ENCODE results near the gene COMMD7. TPM values are rescaled to one million over a fixed set of nuclear protein-coding genes. Genes with fewer than 3 reads are reported as not detected.
A peak's percentile ranks its signal among the peaks of the same experiment; 100 is the strongest.

The COMMD7 gene
- total RNA-seq, 1 donor from 2014 or later = 39.8 TPM

GRCh38 chr20:32680544-32681174 is 62.6 kb downstream of the COMMD7 start:
- Histone ChIP-seq H3K27ac (no peak overlapping the region), H3K27me3 (ENCODE audit: low read depth) (no peaks in the 10 kb centered on the region), H3K4me1 (peaks cover 12% of the 10 kb centered on the region), H3K4me3 (no peak overlapping the region), H3K9me3 (no peaks in the 10 kb centered on the region), H3K36me3 (no peaks in the 10 kb centered on the region)
- intact Hi-C loops (cut with DNase I) = no loop called here
- DNase-seq (no peak), ATAC-seq (no peak)
- TF ChIP-seq, protein P1, sequence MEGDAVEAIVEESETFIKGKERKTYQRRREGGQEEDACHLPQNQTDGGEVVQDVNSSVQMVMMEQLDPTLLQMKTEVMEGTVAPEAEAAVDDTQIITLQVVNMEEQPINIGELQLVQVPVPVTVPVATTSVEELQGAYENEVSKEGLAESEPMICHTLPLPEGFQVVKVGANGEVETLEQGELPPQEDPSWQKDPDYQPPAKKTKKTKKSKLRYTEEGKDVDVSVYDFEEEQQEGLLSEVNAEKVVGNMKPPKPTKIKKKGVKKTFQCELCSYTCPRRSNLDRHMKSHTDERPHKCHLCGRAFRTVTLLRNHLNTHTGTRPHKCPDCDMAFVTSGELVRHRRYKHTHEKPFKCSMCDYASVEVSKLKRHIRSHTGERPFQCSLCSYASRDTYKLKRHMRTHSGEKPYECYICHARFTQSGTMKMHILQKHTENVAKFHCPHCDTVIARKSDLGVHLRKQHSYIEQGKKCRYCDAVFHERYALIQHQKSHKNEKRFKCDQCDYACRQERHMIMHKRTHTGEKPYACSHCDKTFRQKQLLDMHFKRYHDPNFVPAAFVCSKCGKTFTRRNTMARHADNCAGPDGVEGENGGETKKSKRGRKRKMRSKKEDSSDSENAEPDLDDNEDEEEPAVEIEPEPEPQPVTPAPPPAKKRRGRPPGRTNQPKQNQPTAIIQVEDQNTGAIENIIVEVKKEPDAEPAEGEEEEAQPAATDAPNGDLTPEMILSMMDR (IDR thresholded peaks at IDR 0.05) = no peak

DNA sequence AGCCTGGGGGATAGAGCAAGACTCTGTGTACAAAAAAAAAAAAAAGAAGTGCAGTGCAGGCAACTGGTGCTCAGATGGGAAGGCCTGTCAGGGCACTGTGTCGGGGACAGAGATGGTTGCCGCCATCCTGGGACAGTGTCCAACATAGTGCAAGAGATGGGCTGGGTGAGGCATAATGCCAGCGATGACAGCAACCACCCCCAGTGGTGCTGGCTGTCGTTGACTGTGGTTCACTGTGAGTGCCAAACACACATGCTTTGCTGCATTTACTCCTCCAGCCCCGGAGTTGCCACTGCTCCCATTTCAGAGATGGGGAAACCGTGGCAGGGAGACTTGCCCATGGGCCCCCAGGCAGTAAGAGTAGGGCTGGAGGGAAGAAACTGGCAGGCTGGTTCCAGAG is 64.3 kb downstream of the COMMD7 start:
- ATAC-seq (no peak), DNase-seq (no peak)
- no peak overlapping the region for H3K27ac ChIP-seq
- no peaks in the 10 kb centered on the region for H3K36me3 ChIP-seq
- peaks cover 12% of the 10 kb centered on the region for H3K4me1 ChIP-seq
- H3K9me3 ChIP-seq = no peaks in the 10 kb centered on the region
- H3K27me3 ChIP-seq (ENCODE audit: low read depth) = no peaks in the 10 kb centered on the region
- TF ChIP-seq, protein P1 (IDR thresholded peaks at IDR 0.05) = no peak
- intact Hi-C loops (cut with DNase I) = no loop called here
- H3K4me3 ChIP-seq = no peak overlapping the region

DNA sequence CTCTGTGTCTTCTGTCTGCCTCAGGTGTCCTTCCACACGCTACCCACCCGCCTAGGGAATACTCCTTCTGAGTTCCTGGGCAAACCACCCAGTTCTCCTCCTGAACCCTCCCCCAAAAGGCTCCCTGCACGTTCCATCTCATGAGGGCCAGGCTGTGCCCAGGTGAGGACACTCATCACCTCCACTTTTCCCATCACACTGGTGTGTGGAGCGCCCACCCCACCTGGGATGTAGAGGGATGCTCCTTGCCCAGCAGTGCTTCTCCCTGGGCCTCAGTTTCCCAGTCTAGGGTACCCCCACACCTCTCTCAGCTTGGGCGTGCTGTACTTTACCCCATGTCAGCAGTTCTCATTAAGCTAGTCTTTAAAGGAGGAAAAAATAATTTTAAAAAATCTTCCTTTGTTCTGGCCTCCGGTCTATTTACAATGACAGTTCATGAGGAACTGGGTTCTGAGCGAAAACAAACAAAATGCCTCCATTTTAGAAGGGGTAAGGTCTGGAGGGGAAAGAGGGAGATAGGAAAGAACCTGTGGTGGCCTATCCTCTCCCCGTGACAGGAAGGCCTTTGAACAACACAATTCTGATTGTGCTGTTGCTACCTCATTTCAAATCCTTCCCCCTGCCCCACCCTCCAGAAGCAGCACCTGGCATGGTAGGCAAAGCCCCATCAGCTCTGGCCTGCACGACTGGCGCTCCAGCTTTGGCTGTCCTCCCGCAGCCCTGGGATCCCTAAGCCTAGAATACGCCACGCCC is 67.9 kb downstream of the COMMD7 start:
- Histone ChIP-seq H3K27ac (no peak overlapping the region), H3K36me3 (no peaks in the 10 kb centered on the region), H3K27me3 (ENCODE audit: low read depth) (no peaks in the 10 kb centered on the region), H3K4me3 (no peak overlapping the region), H3K4me1 (peaks cover 15% of the 10 kb centered on the region), H3K9me3 (no peaks in the 10 kb centered on the region)
- DNase-seq (no peak), ATAC-seq (no peak)
- TF ChIP-seq, protein P1 (IDR thresholded peaks at IDR 0.05) = no peak
- intact Hi-C loops (cut with DNase I) = no loop called here

DNA sequence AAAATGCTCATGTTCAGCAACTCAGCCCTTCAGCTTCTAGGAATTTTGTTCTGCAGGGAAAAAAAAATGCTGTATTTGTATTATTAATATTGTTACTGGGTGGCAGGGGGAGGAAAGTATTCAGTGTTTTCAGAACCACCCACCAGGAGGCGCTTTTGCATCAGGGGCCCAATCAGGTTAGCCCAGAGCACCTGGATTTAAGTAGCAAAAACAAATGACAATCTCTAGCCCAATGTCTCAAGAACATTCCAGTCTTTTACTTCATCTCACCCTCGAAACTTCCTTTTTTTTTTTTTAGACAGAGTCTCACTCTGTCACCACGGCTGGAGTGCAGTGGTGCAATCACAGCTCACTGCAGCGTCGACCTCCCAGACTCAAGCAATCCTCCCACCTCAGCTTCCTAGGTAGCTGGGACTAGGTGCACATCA is 68.9 kb downstream of the COMMD7 start:
- Histone ChIP-seq H3K4me1 (peaks cover 15% of the 10 kb centered on the region), H3K4me3 (no peak overlapping the region), H3K27me3 (ENCODE audit: low read depth) (no peaks in the 10 kb centered on the region), H3K9me3 (no peaks in the 10 kb centered on the region), H3K36me3 (no peaks in the 10 kb centered on the region), H3K27ac (no peak overlapping the region)
- TF ChIP-seq, protein P1 (IDR thresholded peaks at IDR 0.05) = peak; percentile 66
- ATAC-seq = peak; percentile 61 to 66
- DNase-seq = no peak
- intact Hi-C loops (cut with DNase I) = no loop called here

- Histone ChIP-seq H3K36me3 (no peaks in the 10 kb centered on the region), H3K4me3 (no peak overlapping the region), H3K27ac (peak overlapping the region; percentile 18), H3K9me3 (no peaks in the 10 kb centered on the region), H3K27me3 (ENCODE audit: low read depth) (no peaks in the 10 kb centered on the region), H3K4me1 (peaks cover 15% of the 10 kb centered on the region)
- intact Hi-C loops (cut with DNase I) = no loop called here
- TF ChIP-seq, protein P1 (IDR thresholded peaks at IDR 0.05) = no peak
- peak; percentile 58 for DNase-seq
- peak; percentile 60 to 63 for ATAC-seq
Observed at GRCh38 chr20:32672982-32673851, 70.0 kb downstream of the COMMD7 start.

All from lower lobe of right lung (tissue), 2 donors.